IPS DF 6.9 (cell line): ENCODE results near the gene RAB24.
"Not testable (repeated sequence)": the region's sequence is repeated elsewhere in the genome, so short reads cannot be mapped to it uniquely, and the experiment has no call there.

Experiments used
- DNase-seq: peaks from one replicate; pipeline ENCODE4 v3.0.0-alpha.2; 2013; ENCODE audit warnings: low read depth, low spot score
- H3K27ac ChIP-seq: one replicate; pipeline ENCODE4 v1.5.1; 2013; ENCODE audit warnings: low read length, control low read depth
- H3K27me3 ChIP-seq: 2 replicates; pipeline ENCODE4 v1.6.1; 2013; ENCODE audit warnings: mild to moderate bottlenecking, low read length; ENCODE audit not compliant: control insufficient read depth, insufficient read depth
- H3K36me3 ChIP-seq: 2 replicates; pipeline ENCODE4 v1.6.1; 2013; ENCODE audit warnings: low read length; ENCODE audit not compliant: control insufficient read depth, insufficient read depth
- H3K4me1 ChIP-seq: 2 replicates; pipeline ENCODE4 v1.6.1; 2013; ENCODE audit warnings: low read length; ENCODE audit not compliant: control insufficient read depth, insufficient read depth
- H3K4me3 ChIP-seq: 2 replicates; pipeline ENCODE4 v1.5.1; 2013; ENCODE audit warnings: mild to moderate bottlenecking, low read length
- H3K9me3 ChIP-seq: 2 replicates; pipeline ENCODE4 v1.6.1; 2013; ENCODE audit warnings: low read length, inconsistent platforms; ENCODE audit not compliant: control insufficient read depth, insufficient read depth
- WGBS: extraction: QIAGEN DNeasy Blood & Tissue Kit; methylation state at CpG from one replicate; pipeline ENCODE4 v1.1.7; 2013; ENCODE audit warnings: mixed read lengths, missing lambda C conversion rate; ENCODE audit not compliant: insufficient read length, insufficient coverage; 5-methylcytosine and 5-hydroxymethylcytosine counted together

The RAB24 gene

GRCh38 chr5:177343777-177344176 is 40.3 kb upstream of the RAB24 start:
- no peaks in the 10 kb centered on the region for H3K9me3 ChIP-seq
- H3K27me3 ChIP-seq, result no peaks in the 10 kb centered on the region
- no peaks in the 10 kb centered on the region for H3K4me1 ChIP-seq
- WGBS, result no CpG with 5 or more reads among the region's 6 CpGs
- H3K4me3 ChIP-seq, result no peak overlapping the region
- H3K27ac ChIP-seq, result no peak overlapping the region
- H3K36me3 ChIP-seq, result peaks cover under 1% of the 10 kb centered on the region; the same call in 1 of the 2 replicates
- DNase-seq, result no peak

- DNase-seq, H3K4me1 ChIP-seq, H3K27ac ChIP-seq, H3K36me3 ChIP-seq, H3K9me3 ChIP-seq, H3K27me3 ChIP-seq, H3K4me3 ChIP-seq: not testable (repeated sequence)
- WGBS, result no CpG with 5 or more reads among the region's 14 CpGs
Observed at GRCh38 chr5:177343000-177343399, 39.5 kb upstream of the RAB24 start.

- no peak for DNase-seq
- Histone ChIP-seq H3K9me3 (no peaks in the 10 kb centered on the region), H3K4me1 (peaks cover 2% of the 10 kb centered on the region; the same call in 1 of the 2 replicates), H3K27ac (no peak overlapping the region), H3K4me3 (no peak overlapping the region), H3K27me3 (no peaks in the 10 kb centered on the region), H3K36me3 (peaks cover 29% of the 10 kb centered on the region)
- no CpG with 5 or more reads among the region's 11 CpGs for WGBS
Observed at GRCh38 chr5:177339107-177339638, 35.7 kb upstream of the RAB24 start.

- no CpG with 5 or more reads among the region's 22 CpGs for WGBS
- no peaks in the 10 kb centered on the region for H3K9me3 ChIP-seq
- H3K36me3 ChIP-seq, result peaks cover 35% of the 10 kb centered on the region
- no peak overlapping the region for H3K4me3 ChIP-seq
- H3K27ac ChIP-seq, result no peak overlapping the region
- no peaks in the 10 kb centered on the region for H3K27me3 ChIP-seq
- H3K4me1 ChIP-seq, result peaks cover 2% of the 10 kb centered on the region; the same call in 1 of the 2 replicates
- DNase-seq, result no peak
Observed at GRCh38 chr5:177338251-177339106, 35.0 kb upstream of the RAB24 start.

- Histone ChIP-seq H3K9me3 (no peaks in the 10 kb centered on the region), H3K4me1 (peaks cover 2% of the 10 kb centered on the region; the same call in 1 of the 2 replicates), H3K27me3 (no peaks in the 10 kb centered on the region), H3K27ac (no peak overlapping the region), H3K4me3 (no peak overlapping the region), H3K36me3 (peaks cover 41% of the 10 kb centered on the region)
- no peak for DNase-seq
- no CpG with 5 or more reads among the region's 36 CpGs for WGBS
Observed at GRCh38 chr5:177336603-177337494, 33.3 kb upstream of the RAB24 start.

- H3K27ac ChIP-seq, result no peak overlapping the region
- no peaks in the 10 kb centered on the region for H3K9me3 ChIP-seq
- H3K4me3 ChIP-seq, result no peak overlapping the region
- peaks cover 2% of the 10 kb centered on the region; the same call in 1 of the 2 replicates for H3K4me1 ChIP-seq
- no CpG with 5 or more reads among the region's 12 CpGs for WGBS
- peaks cover 41% of the 10 kb centered on the region for H3K36me3 ChIP-seq
- DNase-seq, result no peak
- H3K27me3 ChIP-seq, result no peaks in the 10 kb centered on the region
Observed at GRCh38 chr5:177336112-177336511, 32.6 kb upstream of the RAB24 start.

- H3K27ac ChIP-seq, result no peak overlapping the region
- no CpG with 5 or more reads among the region's 7 CpGs for WGBS
- peaks cover 41% of the 10 kb centered on the region for H3K36me3 ChIP-seq
Observed at GRCh38 chr5:177335701-177336065, 32.2 kb upstream of the RAB24 start.

GRCh38 chr5:177334781-177335700 is 31.5 kb upstream of the RAB24 start:
- DNase-seq, result no peak
- no CpG with 5 or more reads among the region's 21 CpGs for WGBS
- Histone ChIP-seq H3K4me1 (peaks cover 2% of the 10 kb centered on the region; the same call in 1 of the 2 replicates), H3K27me3 (no peaks in the 10 kb centered on the region), H3K27ac (no peak overlapping the region), H3K4me3 (no peak overlapping the region), H3K36me3 (peaks cover 41% of the 10 kb centered on the region), H3K9me3 (no peaks in the 10 kb centered on the region)

More at GRCh38 chr5:177335701-177336065, 32.2 kb upstream of the RAB24 start:
- Histone ChIP-seq H3K4me3 (no peak overlapping the region), H3K9me3 (no peaks in the 10 kb centered on the region), H3K27me3 (no peaks in the 10 kb centered on the region), H3K4me1 (peaks cover 2% of the 10 kb centered on the region; the same call in 1 of the 2 replicates)
- DNase-seq, result no peak

GRCh38 chr5:177334155-177334551 is 30.6 kb upstream of the RAB24 start:
- peaks cover 41% of the 10 kb centered on the region for H3K36me3 ChIP-seq
- H3K27me3 ChIP-seq, result no peaks in the 10 kb centered on the region
- peaks cover 2% of the 10 kb centered on the region; the same call in 1 of the 2 replicates for H3K4me1 ChIP-seq
- no CpG with 5 or more reads among the region's 15 CpGs for WGBS
- H3K9me3 ChIP-seq, result no peaks in the 10 kb centered on the region
- DNase-seq, result no peak
- no peak overlapping the region for H3K4me3 ChIP-seq
- no peak overlapping the region for H3K27ac ChIP-seq
